Measurements from ENCODE around the gene ATP1A2. TPM values are rescaled to one million over a fixed set of nuclear protein-coding genes. Genes with fewer than 3 reads are reported as not detected.

ATP1A2 gene
- total RNA-seq, 1 donor from 2014 or later: 8.2 TPM

DNA sequence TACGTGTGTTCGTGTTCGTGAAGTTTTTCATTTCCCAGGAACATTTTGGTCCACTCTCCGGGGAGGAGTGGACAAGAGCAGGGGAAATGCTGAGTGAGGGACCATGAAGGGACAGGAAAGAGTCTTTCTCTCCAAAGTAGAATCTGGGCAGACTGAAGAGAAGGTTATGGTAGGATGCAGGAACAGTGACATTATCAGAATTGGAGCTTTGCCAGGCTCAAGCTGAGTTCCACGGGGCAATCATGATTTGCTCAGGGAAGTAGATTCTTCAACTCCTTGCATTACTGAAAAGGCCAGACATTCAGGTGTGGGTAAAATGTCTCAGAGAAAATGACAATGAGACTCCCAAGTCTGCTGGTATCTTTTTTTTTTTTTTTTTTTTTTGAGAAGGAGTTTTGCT is 52.5 kb downstream of the ATP1A2 start:
- H3K27me3 Mint-ChIP-seq (ENCODE audit: unreplicated experiment): peaks cover 35% of the 10 kb centered on the region
- TF ChIP-seq, protein P1, sequence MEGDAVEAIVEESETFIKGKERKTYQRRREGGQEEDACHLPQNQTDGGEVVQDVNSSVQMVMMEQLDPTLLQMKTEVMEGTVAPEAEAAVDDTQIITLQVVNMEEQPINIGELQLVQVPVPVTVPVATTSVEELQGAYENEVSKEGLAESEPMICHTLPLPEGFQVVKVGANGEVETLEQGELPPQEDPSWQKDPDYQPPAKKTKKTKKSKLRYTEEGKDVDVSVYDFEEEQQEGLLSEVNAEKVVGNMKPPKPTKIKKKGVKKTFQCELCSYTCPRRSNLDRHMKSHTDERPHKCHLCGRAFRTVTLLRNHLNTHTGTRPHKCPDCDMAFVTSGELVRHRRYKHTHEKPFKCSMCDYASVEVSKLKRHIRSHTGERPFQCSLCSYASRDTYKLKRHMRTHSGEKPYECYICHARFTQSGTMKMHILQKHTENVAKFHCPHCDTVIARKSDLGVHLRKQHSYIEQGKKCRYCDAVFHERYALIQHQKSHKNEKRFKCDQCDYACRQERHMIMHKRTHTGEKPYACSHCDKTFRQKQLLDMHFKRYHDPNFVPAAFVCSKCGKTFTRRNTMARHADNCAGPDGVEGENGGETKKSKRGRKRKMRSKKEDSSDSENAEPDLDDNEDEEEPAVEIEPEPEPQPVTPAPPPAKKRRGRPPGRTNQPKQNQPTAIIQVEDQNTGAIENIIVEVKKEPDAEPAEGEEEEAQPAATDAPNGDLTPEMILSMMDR (IDR thresholded peaks at IDR 0.05): no peak
- no peak for DNase-seq (ENCODE audit: extremely low spot score, unreplicated experiment)
- no peak overlapping the region for H3K27ac Mint-ChIP-seq (ENCODE audit: unreplicated experiment)
- H3K36me3 Mint-ChIP-seq (ENCODE audit: unreplicated experiment): no peaks in the 10 kb centered on the region
- peaks cover 40% of the 10 kb centered on the region for H3K4me1 Mint-ChIP-seq (ENCODE audit: unreplicated experiment)
- no peaks in the 10 kb centered on the region for H3K9me3 Mint-ChIP-seq (ENCODE audit: unreplicated experiment)
- no peak overlapping the region for H3K4me3 Mint-ChIP-seq (ENCODE audit: unreplicated experiment)

GRCh38 chr1:160168609-160169369 is 53.2 kb downstream of the ATP1A2 start:
- Mint-ChIP-seq H3K4me3 (ENCODE audit: unreplicated experiment) (peak overlapping the region; percentile 31), H3K4me1 (ENCODE audit: unreplicated experiment) (peaks cover 40% of the 10 kb centered on the region), H3K27ac (ENCODE audit: unreplicated experiment) (peak overlapping the region; percentile 87), H3K36me3 (ENCODE audit: unreplicated experiment) (no peaks in the 10 kb centered on the region), H3K9me3 (ENCODE audit: unreplicated experiment) (no peaks in the 10 kb centered on the region), H3K27me3 (ENCODE audit: unreplicated experiment) (peaks cover 39% of the 10 kb centered on the region)
- DNase-seq (ENCODE audit: extremely low spot score, unreplicated experiment): no peak
- TF ChIP-seq, protein P1 (IDR thresholded peaks at IDR 0.05): peak; percentile 28

DNA sequence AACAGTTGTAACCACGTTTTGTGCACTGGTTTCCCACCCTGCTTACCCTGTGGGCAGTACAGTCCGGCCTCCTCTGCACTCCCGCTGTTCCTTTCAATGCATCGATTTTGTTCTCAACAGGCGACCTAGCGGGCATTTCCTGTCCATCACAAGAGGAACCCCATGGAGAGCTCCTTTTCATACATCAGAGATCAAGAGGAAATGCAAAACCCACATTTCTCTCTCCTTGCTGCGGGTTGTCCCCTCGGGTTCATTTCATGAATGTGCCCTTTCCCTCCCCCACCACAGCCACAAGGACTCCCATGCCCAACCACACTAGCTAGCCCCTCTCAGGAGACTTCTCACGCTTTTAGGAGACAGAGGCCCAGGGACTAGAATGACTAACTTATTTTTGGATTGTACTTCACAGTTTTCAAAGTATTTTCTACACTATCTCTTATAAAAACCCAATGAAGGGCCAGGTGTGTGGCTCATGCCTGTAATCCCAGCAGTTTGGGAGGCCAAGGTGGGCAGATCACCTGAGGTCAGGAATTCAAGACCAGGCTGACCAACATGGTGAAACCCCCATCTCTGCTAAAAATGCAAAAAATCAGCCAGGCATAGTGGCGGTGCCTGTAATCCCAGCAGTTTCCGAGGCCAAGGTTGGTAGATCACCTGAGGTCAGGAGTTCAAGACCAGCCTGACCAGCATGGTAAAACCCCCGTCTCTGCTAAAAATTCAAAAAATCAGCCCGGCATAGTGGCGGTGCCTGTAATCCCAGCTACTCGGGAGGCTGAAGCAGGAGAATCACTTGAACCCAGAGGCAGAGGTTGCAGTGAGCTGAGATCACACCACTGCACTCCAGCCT is 54.2 kb downstream of the ATP1A2 start:
- DNase-seq (ENCODE audit: extremely low spot score, unreplicated experiment): no peak
- H3K27ac Mint-ChIP-seq (ENCODE audit: unreplicated experiment): peak overlapping the region; percentile 87
- no peaks in the 10 kb centered on the region for H3K9me3 Mint-ChIP-seq (ENCODE audit: unreplicated experiment)
- TF ChIP-seq, protein P1 (IDR thresholded peaks at IDR 0.05): no peak
- H3K4me3 Mint-ChIP-seq (ENCODE audit: unreplicated experiment): peak overlapping the region; percentile 31
- H3K4me1 Mint-ChIP-seq (ENCODE audit: unreplicated experiment): peaks cover 40% of the 10 kb centered on the region
- peaks cover 39% of the 10 kb centered on the region for H3K27me3 Mint-ChIP-seq (ENCODE audit: unreplicated experiment)
- H3K36me3 Mint-ChIP-seq (ENCODE audit: unreplicated experiment): no peaks in the 10 kb centered on the region

DNA sequence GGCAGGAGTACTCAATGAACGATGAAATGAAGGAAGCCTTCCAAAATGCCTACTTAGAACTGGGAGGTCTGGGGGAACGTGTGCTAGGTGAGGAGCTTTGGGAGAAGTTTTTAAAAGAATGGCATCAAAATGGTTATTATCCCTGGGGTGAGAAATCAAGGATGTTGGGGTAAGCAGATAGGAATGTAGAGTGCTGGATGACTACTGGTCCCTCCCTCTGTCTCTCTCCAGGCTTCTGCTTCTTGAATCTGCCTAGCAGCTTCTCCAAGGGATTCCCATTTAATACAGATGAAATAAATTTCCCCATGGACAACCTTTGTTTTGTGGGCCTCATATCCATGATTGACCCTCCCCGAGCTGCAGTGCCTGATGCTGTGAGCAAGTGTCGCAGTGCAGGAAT is 55.8 kb downstream of the ATP1A2 start:
- Mint-ChIP-seq H3K4me1 (ENCODE audit: unreplicated experiment) (peaks cover 40% of the 10 kb centered on the region), H3K36me3 (ENCODE audit: unreplicated experiment) (no peaks in the 10 kb centered on the region), H3K9me3 (ENCODE audit: unreplicated experiment) (no peaks in the 10 kb centered on the region), H3K27ac (ENCODE audit: unreplicated experiment) (no peak overlapping the region), H3K27me3 (ENCODE audit: unreplicated experiment) (peaks cover 26% of the 10 kb centered on the region), H3K4me3 (ENCODE audit: unreplicated experiment) (no peak overlapping the region)
- no peak for DNase-seq (ENCODE audit: extremely low spot score, unreplicated experiment)
- TF ChIP-seq, protein P1 (IDR thresholded peaks at IDR 0.05): no peak

- no peak overlapping the region for H3K27ac Mint-ChIP-seq (ENCODE audit: unreplicated experiment)
- H3K36me3 Mint-ChIP-seq (ENCODE audit: unreplicated experiment): no peaks in the 10 kb centered on the region
- peaks cover 23% of the 10 kb centered on the region for H3K27me3 Mint-ChIP-seq (ENCODE audit: unreplicated experiment)
- no peak overlapping the region for H3K4me3 Mint-ChIP-seq (ENCODE audit: unreplicated experiment)
- no peaks in the 10 kb centered on the region for H3K9me3 Mint-ChIP-seq (ENCODE audit: unreplicated experiment)
- no peak for DNase-seq (ENCODE audit: extremely low spot score, unreplicated experiment)
- TF ChIP-seq, protein P1 (IDR thresholded peaks at IDR 0.05): no peak
- peaks cover 40% of the 10 kb centered on the region for H3K4me1 Mint-ChIP-seq (ENCODE audit: unreplicated experiment)
These were observed 56.4 kb downstream of the ATP1A2 start for GRCh38 chr1:160171980-160172379.
